Activated CD8-positive, alpha-beta memory T cell treated with anti-CD3 and anti-CD28 coated beads, Interleukin-2, amount 50 U/mL, for 24 hours (primary cell): Measurements from ENCODE around the gene GDA.
"Not testable (repeated sequence)": the region's sequence is repeated elsewhere in the genome, so short reads cannot be mapped to it uniquely, and the experiment has no call there.

Source experiments
- DNase-seq: peaks from one replicate; pipeline ENCODE4 v3.0.0-alpha.2; 2020; ENCODE audit errors: extremely low read depth

GDA gene

GRCh38 chr9:72276429-72276828, 127.2 kb downstream of the GDA start:
- no peak for DNase-seq

- no peak for DNase-seq
These were observed 129.7 kb downstream of the GDA start for GRCh38 chr9:72278959-72279358.

GRCh38 chr9:72280913-72281500, 131.8 kb downstream of the GDA start:
- DNase-seq, result peak; percentile 49

- DNase-seq, result no peak
These were observed 140.2 kb downstream of the GDA start for GRCh38 chr9:72289401-72289800.

- DNase-seq, result no peak
These were observed 141.1 kb downstream of the GDA start for GRCh38 chr9:72290311-72290710.

GRCh38 chr9:72291576-72291975, 142.3 kb downstream of the GDA start:
- DNase-seq, result not testable (repeated sequence)

GRCh38 chr9:72292256-72292682, 143.0 kb downstream of the GDA start:
- DNase-seq, result no peak

GRCh38 chr9:72292874-72293607, 143.8 kb downstream of the GDA start:
- DNase-seq, result no peak

- DNase-seq, result no peak
These were observed 145.7 kb downstream of the GDA start for GRCh38 chr9:72294936-72295335.

GRCh38 chr9:72297516-72297915, 148.3 kb downstream of the GDA start:
- no peak for DNase-seq

GRCh38 chr9:72299017-72299603, 149.9 kb downstream of the GDA start:
- no peak for DNase-seq

- no peak for DNase-seq
These were observed 151.6 kb downstream of the GDA start for GRCh38 chr9:72300873-72301272.
